Posterior cingulate gyrus (tissue), 11 donors: ENCODE measurements around the gene PRKAG2.
A peak's percentile ranks its signal among the peaks of the same experiment; 100 is the strongest.
"Not testable (repeated sequence)": the region's sequence is repeated elsewhere in the genome, so short reads cannot be mapped to it uniquely, and the experiment has no call there.

Experiments
- DNase-seq, 10 donors: peaks; one replicate each; pipeline versions ENCODE4 v3.0.0 to v3.0.0-alpha.2; 2020 to 2021; ENCODE audit warnings: mixed read lengths in 3 of 10
- intact Hi-C: fragments of 100-400 bp; cut with DNase I; formaldehyde crosslinking; loops from one replicate; pipeline ENCODE4 v1.15.1; 2023

Gene PRKAG2

DNA sequence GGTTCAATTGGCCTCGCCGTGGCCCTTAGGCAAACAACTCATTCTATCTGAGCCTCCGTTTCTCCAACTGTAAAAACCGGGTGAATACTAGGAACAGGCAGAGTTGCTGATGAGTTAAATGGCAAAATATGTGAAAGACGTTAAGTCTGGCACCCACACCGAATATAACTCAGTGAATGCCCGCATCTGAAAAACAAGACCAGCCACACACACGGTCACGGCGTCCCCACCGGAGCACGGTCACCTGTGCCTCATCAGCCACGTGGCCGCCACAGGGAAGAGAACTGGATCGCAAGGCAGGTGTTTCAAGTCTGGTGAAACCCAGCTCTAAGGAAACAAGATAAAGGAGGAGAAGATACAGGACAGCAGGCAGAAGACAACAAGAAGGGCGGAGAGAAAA, 20.4 kb downstream of the PRKAG2 start:
- peak in 3 of 10 donors; percentile 33 to 67 (median 34) for DNase-seq
- intact Hi-C loops = no loop called here

DNA sequence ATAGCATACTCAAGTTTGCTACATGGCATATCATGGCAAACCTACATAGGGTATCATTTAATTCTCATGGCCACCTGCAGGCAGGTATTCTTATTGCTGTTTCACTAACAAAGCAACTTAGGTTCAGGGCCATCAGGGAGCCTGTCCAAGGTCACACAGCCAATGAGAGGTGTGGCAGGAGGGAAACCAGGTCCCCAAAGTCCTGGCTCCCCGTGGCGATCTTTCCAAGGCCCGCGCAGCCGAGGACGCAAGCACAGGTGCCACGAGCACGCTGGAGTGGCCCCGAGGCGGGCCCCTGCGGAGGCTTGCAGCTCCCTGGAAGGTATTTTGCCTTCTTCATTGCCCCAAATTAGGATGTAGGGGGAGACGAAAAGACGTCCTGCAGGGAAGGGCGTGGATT, 20.8 kb downstream of the PRKAG2 start:
- intact Hi-C loops = no loop called here
- DNase-seq = peak in 3 of 10 donors; percentile 36 to 63 (median 60)

DNA sequence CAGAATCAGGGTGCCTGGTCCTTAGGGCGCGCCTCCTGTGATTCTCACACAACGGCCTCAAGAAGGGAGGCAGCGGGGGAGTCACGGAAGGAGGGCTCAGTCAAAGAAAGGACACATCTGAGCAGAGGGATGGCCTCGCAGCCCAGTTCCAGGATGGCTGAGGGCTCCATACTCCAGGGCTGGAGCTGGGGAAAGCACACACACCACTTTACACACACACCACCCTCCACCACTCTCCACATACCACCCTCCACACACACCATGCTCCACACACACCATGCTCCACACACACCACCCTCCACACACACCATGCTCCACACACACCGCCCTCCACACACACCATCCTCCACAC, 22.2 kb downstream of the PRKAG2 start:
- no peak for DNase-seq
- intact Hi-C loops = no loop called here

DNA sequence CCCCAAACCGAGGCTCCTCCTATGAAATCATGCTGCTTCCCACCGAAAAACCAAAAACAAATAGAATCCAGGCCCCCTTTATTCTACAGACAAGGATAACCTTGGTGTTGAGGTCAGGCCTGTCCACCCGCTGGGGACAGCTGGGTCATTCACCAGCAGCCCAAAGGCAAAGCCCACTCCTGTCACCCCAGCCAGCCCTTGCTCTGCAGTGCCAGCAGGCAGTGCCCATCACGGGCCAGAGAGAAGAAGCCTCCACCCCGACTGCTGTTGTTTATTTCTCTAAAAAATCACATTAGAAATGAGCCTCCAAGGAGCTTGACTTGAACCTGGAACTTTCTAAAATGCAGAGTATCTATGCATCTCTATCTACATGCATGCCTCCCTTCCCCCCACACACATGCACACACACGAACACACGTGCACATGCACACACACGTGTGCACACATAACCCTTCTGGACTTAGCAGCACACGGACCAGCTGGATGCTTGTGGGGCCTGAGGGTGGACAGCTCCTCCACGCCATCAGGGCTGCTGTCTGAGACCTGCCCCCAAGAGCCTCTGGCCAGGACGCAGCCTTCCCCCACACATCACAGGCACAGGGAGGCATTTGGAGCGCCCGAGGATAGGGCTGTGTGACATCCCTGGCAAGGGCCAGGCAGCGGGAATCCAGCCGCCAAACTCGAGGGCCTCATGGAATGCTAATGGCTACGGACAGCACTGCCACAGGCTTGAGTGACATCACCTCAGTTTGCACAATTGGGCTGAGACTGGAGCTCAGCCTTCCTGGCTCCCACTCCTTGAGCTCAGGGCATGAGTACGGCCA, 22.8 kb downstream of the PRKAG2 start:
- intact Hi-C loops = no loop called here
- peak in 4 of 10 donors; percentile 20 to 83 (median 73) for DNase-seq

DNA sequence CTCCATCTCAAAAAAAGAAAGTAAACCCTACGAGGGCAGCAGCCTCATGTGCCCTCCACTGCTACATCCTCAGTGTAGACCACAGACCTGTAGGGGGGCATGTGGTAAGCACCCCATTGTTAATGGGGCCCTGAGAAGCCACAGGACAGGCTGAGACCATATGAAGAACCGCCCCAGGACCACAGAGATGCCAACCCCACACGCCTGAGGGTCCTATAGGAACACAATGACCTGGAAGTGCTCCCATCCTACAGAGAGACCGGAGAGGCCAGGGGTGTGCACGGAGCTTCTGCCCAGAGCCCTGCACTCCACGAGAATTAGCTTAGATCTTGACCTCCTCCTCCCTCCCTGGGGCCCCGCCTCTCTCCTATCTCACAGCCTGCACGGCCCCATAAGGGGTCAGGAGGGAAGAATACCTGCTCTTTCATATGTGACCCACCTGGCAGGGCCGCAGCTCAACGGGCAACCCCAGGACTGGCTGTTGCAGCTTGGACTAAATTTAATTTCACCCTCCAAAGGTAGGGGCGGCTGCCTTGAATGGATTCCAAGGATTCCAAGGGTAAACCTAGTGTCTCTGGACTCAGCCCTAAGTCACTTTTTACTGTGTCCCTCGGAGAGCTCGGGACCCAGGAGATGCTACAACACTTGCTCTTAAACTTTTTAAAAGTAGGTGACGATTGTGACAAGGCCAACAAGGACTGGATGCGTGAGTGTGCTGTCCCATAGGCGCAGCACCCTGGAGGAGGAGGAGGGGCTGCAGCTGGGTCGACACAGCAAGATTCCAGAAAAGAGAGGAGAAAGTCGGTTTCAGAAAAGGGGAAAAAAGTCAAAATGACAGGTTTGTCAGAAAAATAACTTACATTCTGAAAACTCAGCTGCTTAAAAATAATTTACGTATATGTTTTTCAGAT, 24.2 kb downstream of the PRKAG2 start:
- DNase-seq = peak in 4 of 10 donors; percentile 4 to 69 (median 64)
- intact Hi-C loops = no loop called here

DNA sequence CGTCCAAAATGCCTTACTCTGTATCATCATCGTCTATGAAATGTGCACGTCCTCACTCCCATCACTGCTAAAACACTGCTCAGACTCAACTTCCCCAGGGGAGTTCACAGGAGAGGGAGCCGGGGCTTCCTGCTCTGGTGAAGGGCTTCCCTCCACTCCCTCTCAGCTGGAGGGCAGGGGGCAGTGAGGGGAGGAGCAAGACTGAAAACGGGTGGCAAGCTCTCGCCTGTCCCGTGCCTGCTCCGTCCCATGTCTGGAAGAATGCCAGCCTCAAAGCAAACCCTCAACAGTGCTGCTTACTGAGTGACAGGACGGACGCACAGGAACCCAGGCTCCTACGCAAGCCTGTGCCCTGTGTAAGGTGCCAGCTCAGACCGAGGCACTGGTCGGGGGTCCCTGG, 25.1 kb downstream of the PRKAG2 start:
- intact Hi-C loops = no loop called here
- peak in 4 of 10 donors; percentile 21 to 69 (median 56) for DNase-seq

DNA sequence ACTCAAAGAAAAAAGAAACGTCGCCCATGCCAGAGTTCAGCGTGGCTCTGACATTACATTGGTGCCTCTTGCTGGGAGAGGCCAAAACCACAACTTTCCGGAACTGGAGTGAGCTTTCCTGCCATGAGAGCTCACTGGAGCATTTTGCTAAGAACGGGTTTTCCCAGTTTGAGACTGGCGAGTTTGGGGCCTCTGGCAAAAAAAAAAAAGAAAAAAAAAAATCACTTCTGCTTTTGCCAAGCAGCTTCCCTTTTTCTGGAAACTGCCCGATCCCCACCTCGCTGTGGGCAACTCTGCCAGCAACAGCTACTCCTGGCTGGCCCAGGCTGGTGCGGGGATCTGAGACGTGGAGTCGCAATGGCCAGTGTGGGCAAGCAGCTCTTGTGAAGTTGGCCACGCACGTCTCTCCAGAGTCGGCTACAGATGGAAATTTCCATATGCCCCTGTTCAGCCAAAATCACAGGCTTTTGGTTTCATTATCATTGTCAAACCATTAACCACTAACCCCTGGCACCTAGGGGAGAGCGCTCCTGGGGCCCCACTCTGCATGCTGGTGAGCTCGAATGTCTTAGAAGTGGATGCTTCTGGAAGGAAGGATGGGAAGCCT, 25.7 kb downstream of the PRKAG2 start:
- peak in 5 of 10 donors; percentile 35 to 90 (median 81) for DNase-seq
- intact Hi-C loops = no loop called here

DNA sequence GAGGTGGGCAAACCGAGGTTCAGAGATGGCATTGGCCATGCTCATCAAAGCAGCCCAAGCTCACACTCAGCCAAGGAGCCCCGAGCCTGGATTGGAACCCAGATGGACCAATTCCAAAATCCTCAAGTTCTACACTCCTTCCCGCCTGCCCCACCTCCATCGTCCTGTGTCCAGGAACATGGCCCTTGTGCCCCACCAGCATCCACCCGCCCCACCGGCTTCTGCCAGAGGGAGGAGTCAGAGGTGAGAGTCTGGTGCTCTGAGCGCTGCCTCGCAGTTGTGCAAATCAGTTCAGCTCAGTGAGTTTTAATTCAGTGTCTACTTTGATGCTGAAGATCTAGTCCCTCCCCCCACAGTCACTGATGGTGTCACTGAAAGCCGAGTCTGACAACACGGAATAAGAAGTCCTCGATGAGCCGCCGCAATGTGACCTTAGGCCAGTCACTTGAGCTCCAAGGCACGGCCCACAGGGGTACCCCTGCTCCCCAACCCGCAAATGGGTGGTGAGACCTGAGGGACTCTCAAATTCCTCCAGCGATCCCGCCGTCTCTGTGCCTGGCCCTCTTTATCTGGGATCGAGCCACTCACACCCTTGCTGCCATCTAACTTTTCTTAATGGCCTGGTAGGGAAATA, 26.3 kb downstream of the PRKAG2 start:
- DNase-seq = peak in 4 of 10 donors; percentile 23 to 80 (median 68)
- intact Hi-C loops = no loop called here

DNA sequence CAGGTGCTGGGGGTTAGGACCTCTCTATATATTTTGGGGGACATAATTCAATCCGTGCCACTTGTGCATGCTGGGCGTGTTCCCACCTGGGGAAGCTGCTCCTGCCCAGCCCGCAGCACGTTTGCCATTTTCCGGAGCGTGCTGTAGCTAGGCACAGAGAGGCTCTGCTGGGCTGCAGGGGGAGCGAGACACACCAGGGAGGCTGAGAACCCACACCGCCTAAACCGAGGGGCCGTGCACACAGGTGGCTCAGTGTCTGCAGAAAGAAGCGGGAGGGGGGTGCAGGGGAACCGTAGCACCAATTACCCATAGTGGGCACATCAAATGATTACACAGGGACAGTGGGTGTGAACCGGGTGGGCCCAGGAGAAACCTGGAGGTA, 27.0 kb downstream of the PRKAG2 start:
- DNase-seq = peak in 4 of 10 donors; percentile 9 to 69 (median 35)
- intact Hi-C loops = no loop called here

DNA sequence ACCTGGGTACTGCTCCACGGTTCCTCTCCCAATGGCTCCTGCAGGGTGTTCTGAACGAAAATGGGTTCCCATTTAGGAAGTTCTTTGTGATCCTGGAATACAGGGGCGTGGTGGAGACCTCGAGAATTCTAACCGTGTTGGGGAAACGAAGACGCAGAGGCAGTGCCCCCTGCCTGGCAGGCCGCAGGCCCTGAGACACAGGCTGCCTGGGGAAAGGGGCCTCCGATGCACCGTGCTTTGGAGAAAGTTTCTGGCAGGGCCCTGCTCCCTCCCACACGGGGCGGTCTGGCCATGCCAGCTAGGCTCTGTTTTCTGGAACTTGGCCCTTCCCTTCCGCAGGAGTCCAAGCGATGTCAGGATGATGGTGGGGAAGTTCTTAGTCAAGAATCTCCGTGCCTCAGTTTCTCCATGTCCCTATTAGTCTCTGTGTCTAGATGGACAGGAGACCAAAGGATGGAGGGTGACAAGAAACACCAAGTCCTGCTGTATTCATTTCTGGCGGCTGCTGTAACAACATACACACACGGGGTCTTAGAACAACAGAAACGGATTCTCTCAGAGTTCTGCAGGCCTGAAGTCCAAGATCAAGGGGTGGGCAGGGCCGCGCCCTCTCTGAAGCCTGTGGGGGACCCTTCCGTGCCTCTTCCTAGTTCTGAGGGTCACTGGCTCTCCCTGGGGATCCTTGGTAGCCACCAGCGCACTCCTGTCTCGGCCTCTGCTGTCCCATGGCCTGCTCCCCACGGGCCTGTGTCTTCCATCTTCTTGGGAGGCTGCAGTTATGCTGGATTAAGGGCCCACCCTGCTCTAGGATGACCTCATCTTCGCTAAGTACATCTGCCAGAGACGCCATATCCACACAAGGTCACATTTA, 27.7 kb downstream of the PRKAG2 start:
- intact Hi-C loops = no loop called here
- DNase-seq = peak in 4 of 10 donors; percentile 16 to 55 (median 40)

DNA sequence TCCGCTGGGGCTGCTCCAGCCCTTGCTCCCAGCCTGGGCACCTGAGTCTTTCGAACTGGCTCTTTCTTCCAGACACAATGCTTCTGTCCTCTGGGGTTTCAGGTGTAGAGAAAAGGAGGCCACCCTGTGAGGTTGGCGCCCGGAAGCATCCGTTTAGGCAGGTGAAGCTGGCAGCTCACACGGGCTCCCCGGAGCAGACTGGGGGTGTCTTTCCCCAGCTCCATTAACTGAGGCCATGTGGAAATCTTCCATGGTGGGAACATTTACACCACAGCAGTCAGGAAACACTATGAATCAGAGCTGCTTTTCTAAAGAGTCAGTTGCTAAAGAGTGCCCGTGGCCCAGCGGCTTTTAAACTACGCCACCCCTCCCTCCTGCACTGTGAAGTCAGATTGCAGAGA, 29.2 kb downstream of the PRKAG2 start:
- intact Hi-C loops = no loop called here
- DNase-seq = peak in 3 of 10 donors; percentile 63 to 79 (median 76)

DNA sequence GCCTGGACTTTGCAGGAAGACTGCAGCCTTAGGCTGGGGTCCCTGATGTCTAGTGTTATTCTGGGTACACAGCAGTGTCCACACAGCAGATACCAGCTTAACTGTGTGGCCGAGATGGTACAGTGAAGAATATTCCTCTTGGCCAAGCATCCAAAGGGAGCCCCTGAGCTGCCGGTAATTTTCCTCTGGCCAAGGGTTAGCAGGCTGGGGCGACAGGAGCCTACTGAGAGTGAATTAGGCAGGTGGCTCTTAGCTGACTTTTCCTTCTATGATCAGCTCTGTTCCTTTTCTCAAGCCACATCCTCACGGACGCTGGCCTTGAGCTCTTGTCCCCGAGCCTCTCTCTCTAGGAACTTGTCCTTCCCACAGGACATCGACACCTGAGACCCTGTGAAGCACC, 29.8 kb downstream of the PRKAG2 start:
- peak in 2 of 10 donors; percentile 39 to 57 for DNase-seq
- intact Hi-C loops = no loop called here

DNA sequence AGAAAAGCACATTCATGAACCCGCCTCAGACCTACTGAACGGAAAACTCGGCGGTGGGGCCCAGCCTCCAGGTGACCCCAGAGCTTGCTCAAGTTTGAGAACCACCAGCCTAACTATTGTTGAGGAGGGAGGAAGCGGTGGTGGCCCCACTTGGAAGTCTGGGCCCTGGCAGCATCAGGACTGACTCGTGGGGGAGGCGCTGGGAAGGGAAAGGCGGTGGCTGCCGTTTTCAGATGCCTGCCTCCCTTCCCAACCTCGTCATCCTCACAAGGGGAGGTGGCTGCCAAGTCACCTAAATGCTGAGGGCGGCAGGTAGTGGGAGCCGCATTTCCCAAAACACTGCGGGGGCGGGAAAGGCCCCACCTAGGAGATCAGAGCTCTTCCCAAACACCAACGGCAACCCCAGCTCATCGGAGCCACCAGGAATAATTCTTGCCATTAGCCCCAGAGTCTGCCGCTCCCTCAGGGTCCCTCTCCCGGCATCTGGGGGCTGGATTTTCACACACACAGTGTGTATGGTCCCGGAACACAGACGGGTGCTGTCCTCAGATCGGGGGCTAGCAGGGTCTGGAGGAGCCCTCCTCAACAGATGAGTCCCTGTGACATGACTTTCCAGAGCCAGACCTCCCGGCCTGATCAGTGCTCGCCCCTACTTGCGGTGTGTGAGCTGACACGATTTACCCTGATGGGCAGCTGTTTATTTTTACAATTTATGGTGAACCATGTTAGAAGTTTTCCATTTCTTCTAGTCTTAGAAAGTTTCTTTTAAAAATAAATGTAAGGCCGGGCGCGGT, 31.3 kb downstream of the PRKAG2 start:
- intact Hi-C loops = no loop called here
- peak in 3 of 10 donors; percentile 51 to 73 (median 72) for DNase-seq

DNA sequence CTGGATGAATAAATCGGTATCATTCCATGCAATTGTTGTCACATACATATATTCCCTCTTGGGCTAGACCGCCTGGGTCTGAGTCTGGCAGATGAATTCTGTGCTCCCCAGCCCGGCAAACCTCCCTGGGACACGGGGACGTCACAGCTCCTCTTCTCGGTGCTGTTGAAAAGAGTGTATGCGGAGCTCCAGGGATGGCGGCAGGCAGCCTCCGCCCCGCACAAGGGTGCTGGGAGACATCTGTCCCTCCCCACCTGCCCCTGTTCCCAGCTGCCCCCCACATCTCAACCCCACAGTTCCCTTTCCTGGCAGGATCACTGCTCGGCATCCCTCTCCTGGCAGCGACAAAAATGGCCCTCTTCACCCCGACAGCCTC, 32.1 kb downstream of the PRKAG2 start:
- peak in 3 of 10 donors; percentile 28 to 60 (median 38) for DNase-seq
- intact Hi-C loops = no loop called here

DNA sequence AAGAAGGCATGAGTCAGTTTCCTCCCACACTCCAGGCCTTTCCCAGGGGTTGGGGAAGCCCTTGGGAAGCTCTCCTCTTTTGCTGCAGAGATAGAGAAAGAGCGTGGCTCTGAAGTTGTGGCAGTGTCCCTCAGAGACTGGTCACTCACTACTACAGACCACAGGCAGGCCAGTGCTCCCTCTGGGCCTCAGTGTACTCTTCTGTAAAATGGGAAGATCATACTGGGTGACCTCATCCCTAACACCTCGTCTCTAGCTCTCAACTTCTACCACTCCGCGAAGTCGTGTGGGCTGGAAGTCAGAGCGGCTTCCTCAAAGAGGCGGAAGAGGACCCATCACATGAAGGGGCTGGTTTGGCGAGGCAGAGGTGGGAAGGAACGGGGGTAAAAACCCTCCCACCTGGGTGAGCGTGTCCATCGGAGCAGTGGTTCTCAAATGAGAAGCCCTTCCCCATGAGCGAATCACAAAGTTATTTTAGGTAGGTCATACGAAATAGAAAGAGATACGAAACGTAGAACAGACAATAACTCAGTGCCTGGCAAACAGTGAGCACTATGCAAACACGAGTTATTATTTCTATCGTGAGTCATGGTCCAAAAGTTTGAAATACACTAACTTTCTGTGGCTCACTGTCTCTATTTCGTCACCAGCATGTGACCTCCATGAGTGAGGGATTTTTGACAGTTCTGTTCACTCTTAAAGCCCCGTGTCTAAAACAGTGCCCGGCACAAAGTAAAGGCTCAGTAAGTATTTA, 32.7 kb downstream of the PRKAG2 start:
- DNase-seq = peak in 3 of 10 donors; percentile 22 to 70 (median 30)
- intact Hi-C loops = no loop called here

DNA sequence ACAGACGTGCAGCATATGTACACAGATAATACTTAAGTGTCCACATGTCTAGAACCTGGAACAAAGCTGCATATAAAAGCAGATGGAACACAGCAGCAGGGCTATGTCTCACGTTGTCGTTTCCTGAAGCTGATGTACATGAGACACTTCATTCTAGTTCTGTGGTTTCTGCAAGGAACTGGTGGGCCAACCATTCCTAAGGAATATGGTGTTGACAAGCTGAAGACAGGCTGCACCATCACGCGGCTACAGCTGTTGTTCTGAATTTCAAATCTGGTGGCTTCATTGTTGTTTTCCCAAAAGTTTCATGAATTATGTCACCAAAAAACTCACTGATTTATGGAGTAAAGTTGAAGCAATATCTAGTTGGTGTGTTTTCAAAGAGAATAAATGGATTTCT, 33.7 kb downstream of the PRKAG2 start:
- DNase-seq = peak in 2 of 10 donors; percentile 43 to 48
- intact Hi-C loops = no loop called here

DNA sequence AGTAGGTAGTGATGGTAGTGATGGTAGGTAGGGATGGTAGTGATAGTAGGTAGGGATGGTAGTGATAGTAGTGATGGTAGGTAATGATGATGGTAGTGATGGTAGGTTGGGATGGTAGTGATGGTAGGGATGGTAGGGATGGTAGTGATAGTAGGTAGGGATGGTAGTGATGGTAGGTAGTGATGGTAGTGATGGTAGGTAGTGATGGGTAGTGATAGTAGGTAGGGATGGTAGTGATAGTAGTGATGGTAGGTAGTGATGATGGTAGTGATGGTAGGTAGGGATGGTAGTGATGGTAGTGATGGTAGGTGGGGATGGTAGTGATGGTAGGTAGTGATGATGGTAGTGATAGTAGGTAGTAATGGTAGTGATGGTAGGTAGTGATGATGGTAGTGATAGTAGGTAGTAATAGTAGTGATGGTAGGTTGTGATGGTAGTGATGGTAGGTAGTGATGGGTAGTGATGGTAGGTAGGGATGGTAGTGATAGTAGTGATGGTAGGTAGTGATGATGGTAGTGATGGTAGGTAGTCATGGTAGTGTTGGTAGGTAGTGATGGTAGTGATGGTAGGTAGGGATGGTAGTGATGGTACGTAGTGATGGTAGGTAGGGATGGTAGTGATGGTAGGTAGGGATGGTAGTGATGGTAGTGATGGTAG, 35.4 kb downstream of the PRKAG2 start:
- intact Hi-C loops = not testable (repeated sequence)

More for the DNA sequence above, 35.4 kb downstream of the PRKAG2 start:
- DNase-seq = not testable (repeated sequence)
